Measurements from ENCODE around the gene LYPD3. TPM values are rescaled to one million over a fixed set of nuclear protein-coding genes. Genes with fewer than 3 reads are reported as not detected.
"Not testable (repeated sequence)": the region's sequence is repeated elsewhere in the genome, so short reads cannot be mapped to it uniquely, and the experiment has no call there.

The LYPD3 gene
- total and polyA plus RNA-seq, 12 donors: 0.18 to 1.9 (median 0.84) TPM

DNA sequence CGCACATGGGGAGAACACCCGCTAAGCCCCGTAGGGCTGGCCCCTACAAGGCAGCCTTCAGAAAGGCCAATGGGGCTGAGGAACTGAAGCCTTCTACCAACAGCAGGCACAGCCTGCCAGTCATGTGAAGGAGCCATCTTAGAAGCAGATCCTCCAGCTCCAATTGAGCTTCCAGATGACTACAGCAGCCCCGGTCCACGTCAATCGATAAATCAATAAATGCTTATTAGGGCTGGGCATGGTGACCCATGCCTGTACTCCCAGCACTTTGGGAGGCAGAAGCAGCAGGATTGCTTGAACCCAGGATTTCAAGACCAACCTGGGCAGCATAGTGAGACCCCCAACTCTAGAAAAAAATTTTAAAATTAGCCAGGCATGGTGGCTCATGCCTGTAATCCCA lies 27.7 kb downstream of the LYPD3 start:
- intact Hi-C loops (cut with DNase I): no loop called here
- DNase-seq: no peak
- Histone ChIP-seq H3K4me3 (no peak overlapping the region), H3K4me1 (replicated peaks in 1 of 2) (peaks cover 0 to 16% of the 10 kb centered on the region in 2 donors), H3K36me3 (replicated peaks in 1 of 2) (no peaks in the 10 kb centered on the region), H3K27me3 (no peaks in the 10 kb centered on the region), H3K27ac (no peak overlapping the region), H3K9me3 (replicated peaks in 1 of 3) (no peaks in the 10 kb centered on the region)
- 72 to 84% (median 79%) methylated on average over 6 of the region's 6 CpGs for WGBS, 4 donors
- TF ChIP-seq, protein P1, sequence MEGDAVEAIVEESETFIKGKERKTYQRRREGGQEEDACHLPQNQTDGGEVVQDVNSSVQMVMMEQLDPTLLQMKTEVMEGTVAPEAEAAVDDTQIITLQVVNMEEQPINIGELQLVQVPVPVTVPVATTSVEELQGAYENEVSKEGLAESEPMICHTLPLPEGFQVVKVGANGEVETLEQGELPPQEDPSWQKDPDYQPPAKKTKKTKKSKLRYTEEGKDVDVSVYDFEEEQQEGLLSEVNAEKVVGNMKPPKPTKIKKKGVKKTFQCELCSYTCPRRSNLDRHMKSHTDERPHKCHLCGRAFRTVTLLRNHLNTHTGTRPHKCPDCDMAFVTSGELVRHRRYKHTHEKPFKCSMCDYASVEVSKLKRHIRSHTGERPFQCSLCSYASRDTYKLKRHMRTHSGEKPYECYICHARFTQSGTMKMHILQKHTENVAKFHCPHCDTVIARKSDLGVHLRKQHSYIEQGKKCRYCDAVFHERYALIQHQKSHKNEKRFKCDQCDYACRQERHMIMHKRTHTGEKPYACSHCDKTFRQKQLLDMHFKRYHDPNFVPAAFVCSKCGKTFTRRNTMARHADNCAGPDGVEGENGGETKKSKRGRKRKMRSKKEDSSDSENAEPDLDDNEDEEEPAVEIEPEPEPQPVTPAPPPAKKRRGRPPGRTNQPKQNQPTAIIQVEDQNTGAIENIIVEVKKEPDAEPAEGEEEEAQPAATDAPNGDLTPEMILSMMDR (IDR thresholded peaks at IDR 0.05): no peak
- TF ChIP-seq POLR2A (IDR thresholded peaks at IDR 0.05): no peak

- peaks cover 0 to 16% of the 10 kb centered on the region in 2 donors for H3K4me1 ChIP-seq (replicated peaks in 1 of 2)
- intact Hi-C loops (cut with DNase I); H3K27ac ChIP-seq; H3K4me3 ChIP-seq; H3K9me3 ChIP-seq (replicated peaks in 1 of 3); DNase-seq; H3K27me3 ChIP-seq; H3K36me3 ChIP-seq (replicated peaks in 1 of 2): not testable (repeated sequence)
- 69 to 76% (median 72%) methylated on average over 11 of the region's 11 CpGs for WGBS, 4 donors
These were observed 28.1 kb downstream of the LYPD3 start for GRCh38 chr19:43437284-43437683.

- H3K27me3 ChIP-seq: no peaks in the 10 kb centered on the region
- DNase-seq: no peak
- TF ChIP-seq, protein P1 (IDR thresholded peaks at IDR 0.05): no peak
- TF ChIP-seq POLR2A (IDR thresholded peaks at IDR 0.05): no peak
- H3K4me3 ChIP-seq: no peak overlapping the region
- intact Hi-C loops (cut with DNase I): no loop called here
- peaks cover 0 to 9% of the 10 kb centered on the region in 2 donors for H3K4me1 ChIP-seq (replicated peaks in 1 of 2)
- 84 to 89% (median 86%) methylated on average over 3 of the region's 3 CpGs for WGBS, 4 donors
- H3K36me3 ChIP-seq (replicated peaks in 1 of 2): no peaks in the 10 kb centered on the region
- no peaks in the 10 kb centered on the region for H3K9me3 ChIP-seq (replicated peaks in 1 of 3)
- no peak overlapping the region for H3K27ac ChIP-seq
These were observed 29.6 kb downstream of the LYPD3 start for GRCh38 chr19:43435775-43436174.

GRCh38 chr19:43433689-43434088 lies 31.7 kb downstream of the LYPD3 start:
- TF ChIP-seq, protein P1 (IDR thresholded peaks at IDR 0.05): no peak
- no peak for TF ChIP-seq POLR2A (IDR thresholded peaks at IDR 0.05)
- Histone ChIP-seq H3K9me3 (replicated peaks in 1 of 3) (no peaks in the 10 kb centered on the region), H3K27me3 (no peaks in the 10 kb centered on the region), H3K27ac (no peak overlapping the region), H3K4me1 (replicated peaks in 1 of 2) (peaks cover 0 to 6% of the 10 kb centered on the region in 2 donors), H3K36me3 (replicated peaks in 1 of 2) (no peaks in the 10 kb centered on the region), H3K4me3 (no peak overlapping the region)
- 82 to 90% (median 86%) methylated on average over 4 to 6 of the region's 6 CpGs for WGBS, 4 donors
- intact Hi-C loops (cut with DNase I): no loop called here
- no peak for DNase-seq

- no peak for DNase-seq
- H3K27me3 ChIP-seq: no peaks in the 10 kb centered on the region
- H3K9me3 ChIP-seq (replicated peaks in 1 of 3): no peaks in the 10 kb centered on the region
- no peak overlapping the region for H3K27ac ChIP-seq
- H3K4me3 ChIP-seq: no peak overlapping the region
- TF ChIP-seq POLR2A (IDR thresholded peaks at IDR 0.05): no peak
- TF ChIP-seq, protein P1 (IDR thresholded peaks at IDR 0.05): no peak
- WGBS, 4 donors: 86 to 95% (median 89%) methylated on average over 2 of the region's 2 CpGs
- intact Hi-C loops (cut with DNase I): no loop called here
- peaks cover 0 to 2% of the 10 kb centered on the region in 2 donors for H3K4me1 ChIP-seq (replicated peaks in 1 of 2)
- H3K36me3 ChIP-seq (replicated peaks in 1 of 2): no peaks in the 10 kb centered on the region
These were observed 32.1 kb downstream of the LYPD3 start for GRCh38 chr19:43433358-43433673.
